Lower leg skin (tissue), 3 donors: ENCODE data around the gene CBFA2T3.

Source experiments
- POLR2A ChIP-seq, 2 donors: fragments of 450-650 bp; IDR thresholded peaks; one replicate each; pipeline ENCODE4 v1.6.1; 2016 to 2017; ENCODE audit warnings: antibody characterized with exemption in 2 of 2, mild to moderate bottlenecking in 1 of 2, moderate library complexity in 1 of 2
- TF ChIP-seq, protein P1 (sequence below), 3 donors: fragments of 450-650 bp; IDR thresholded peaks; one replicate each; pipeline ENCODE4 v1.5.1; 2016; ENCODE audit warnings: antibody characterized with exemption in 3 of 3, mild to moderate bottlenecking in 3 of 3, moderate library complexity in 2 of 3

DNA sequence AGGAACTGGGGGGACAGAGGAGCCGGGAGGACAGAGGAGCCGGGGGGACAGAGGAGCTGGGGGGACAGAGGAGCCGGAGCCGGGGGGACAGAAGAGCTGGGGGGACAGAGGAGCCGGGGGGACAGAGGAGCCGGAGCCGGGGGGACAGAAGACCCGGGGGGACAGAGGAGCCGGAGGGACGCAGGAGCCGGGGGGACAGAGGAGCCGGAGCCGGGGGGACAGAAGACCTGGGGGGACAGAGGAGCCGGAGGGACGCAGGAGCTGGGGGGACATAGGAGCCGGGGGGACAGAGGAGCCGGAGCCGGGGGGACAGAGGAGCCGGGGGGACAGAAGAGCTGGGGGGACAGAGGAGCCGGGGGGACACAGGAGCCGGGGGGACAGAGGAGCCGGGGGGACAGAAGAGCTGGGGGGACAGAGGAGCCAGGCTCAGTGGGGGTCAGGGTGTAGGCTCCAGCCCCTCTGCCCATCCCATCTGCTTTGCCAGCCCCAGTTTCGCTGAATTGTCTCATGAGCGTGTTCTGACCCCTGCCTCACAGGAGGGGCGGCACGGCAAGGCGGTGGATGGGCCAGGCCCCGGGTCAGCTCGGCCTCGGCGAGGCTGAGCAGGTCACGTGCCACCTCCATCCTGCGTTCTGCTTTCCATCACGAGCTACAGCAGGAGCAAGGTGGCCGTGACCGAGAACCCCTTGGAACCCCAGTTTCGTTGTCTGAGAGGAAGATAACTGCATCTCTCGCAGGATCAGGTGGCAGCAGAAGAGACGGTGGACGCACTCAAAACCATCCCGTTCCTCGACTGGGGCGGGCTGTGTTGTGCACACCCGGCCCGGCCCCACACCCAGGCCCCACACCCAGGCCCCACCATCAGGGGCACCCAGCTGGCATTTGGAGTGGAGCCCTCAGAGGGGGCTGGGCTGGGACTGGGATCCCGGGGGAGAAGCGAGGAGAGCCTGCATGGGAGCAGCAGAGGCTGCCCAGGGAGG lies 26.1 kb upstream of the CBFA2T3 start:
- TF ChIP-seq, protein P1, sequence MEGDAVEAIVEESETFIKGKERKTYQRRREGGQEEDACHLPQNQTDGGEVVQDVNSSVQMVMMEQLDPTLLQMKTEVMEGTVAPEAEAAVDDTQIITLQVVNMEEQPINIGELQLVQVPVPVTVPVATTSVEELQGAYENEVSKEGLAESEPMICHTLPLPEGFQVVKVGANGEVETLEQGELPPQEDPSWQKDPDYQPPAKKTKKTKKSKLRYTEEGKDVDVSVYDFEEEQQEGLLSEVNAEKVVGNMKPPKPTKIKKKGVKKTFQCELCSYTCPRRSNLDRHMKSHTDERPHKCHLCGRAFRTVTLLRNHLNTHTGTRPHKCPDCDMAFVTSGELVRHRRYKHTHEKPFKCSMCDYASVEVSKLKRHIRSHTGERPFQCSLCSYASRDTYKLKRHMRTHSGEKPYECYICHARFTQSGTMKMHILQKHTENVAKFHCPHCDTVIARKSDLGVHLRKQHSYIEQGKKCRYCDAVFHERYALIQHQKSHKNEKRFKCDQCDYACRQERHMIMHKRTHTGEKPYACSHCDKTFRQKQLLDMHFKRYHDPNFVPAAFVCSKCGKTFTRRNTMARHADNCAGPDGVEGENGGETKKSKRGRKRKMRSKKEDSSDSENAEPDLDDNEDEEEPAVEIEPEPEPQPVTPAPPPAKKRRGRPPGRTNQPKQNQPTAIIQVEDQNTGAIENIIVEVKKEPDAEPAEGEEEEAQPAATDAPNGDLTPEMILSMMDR (IDR thresholded peaks at IDR 0.05), result no peak
- TF ChIP-seq POLR2A (IDR thresholded peaks at IDR 0.05), result no peak
